IMR-90 (cell line): ENCODE data around the gene QARS1. TPM values are rescaled to one million over a fixed set of nuclear protein-coding genes. Genes with fewer than 3 reads are reported as not detected.

Experiments
- ATAC-seq: fragments of 200-7000 bp; cut with Tn5 transposase; 2 replicates; pipeline ENCODE4 v1.9.1; 2020; ENCODE audit warnings: low read depth, mild to moderate bottlenecking, moderate library complexity
- BruUV-seq: library from RNA; stranded (reverse); fragments of 400-500 nt; replicated peaks from 2 replicates; lab custom pipeline; 2021; lab: Mats Ljungman, UMichigan
- CTCF ChIA-PET: fragments of 300-600 bp; formaldehyde crosslinking; extraction: SDS; loops from one replicate; lab custom pipeline; 2021; ENCODE audit warnings: antibody characterized with exemption; lab: Yijun Ruan, JAX
- POLR2A ChIA-PET: fragments of 300-600 bp; sonication (Branson Sonifier 250); formaldehyde crosslinking; loops from one replicate; lab custom pipeline; 2022; ENCODE audit warnings: antibody characterized with exemption; ENCODE audit not compliant: unreplicated experiment; lab: Charles Lee
- DNase-seq: peaks from one replicate; pipeline ENCODE4 v3.0.0; 2013
- H2AFZ ChIP-seq: replicated peaks from 2 replicates; pipeline ENCODE3; 2013; ENCODE audit warnings: low read length, mild to moderate bottlenecking; ENCODE audit not compliant: poor library complexity
- H2AK5ac ChIP-seq: 2 replicates; pipeline ENCODE4 v1.6.1; 2013; ENCODE audit warnings: low read depth, low read length, inconsistent platforms
- H2AK9ac ChIP-seq: replicated peaks from 2 replicates; pipeline ENCODE3; 2013; ENCODE audit warnings: mild to moderate bottlenecking, low read depth, low read length, moderate library complexity; ENCODE audit not compliant: poor library complexity
- H2BK120ac ChIP-seq: 2 replicates; pipeline ENCODE4 v1.6.1; 2013; ENCODE audit warnings: low read depth, low read length, inconsistent platforms
- H2BK15ac ChIP-seq: 3 replicates; pipeline ENCODE4 v1.6.1; 2013; ENCODE audit warnings: low read depth, low read length, inconsistent platforms
- H2BK20ac ChIP-seq: 2 replicates; pipeline ENCODE4 v1.6.1; 2013; ENCODE audit warnings: low read depth, mild to moderate bottlenecking, inconsistent platforms, low read length, moderate library complexity
- H2BK5ac ChIP-seq: 2 replicates; pipeline ENCODE4 v1.6.1; 2013; ENCODE audit warnings: mild to moderate bottlenecking, low read depth, low read length, inconsistent platforms; ENCODE audit not compliant: poor library complexity, severe bottlenecking
- H3K14ac ChIP-seq: replicated peaks from 2 replicates; pipeline ENCODE4 v1.6.1; 2013; ENCODE audit warnings: low read depth, low read length, inconsistent platforms
- H3K18ac ChIP-seq: 2 replicates; pipeline ENCODE4 v1.6.1; 2013; ENCODE audit warnings: low read depth, low read length, control low read depth
- H3K23ac ChIP-seq: 2 replicates; pipeline ENCODE4 v1.6.1; 2013; ENCODE audit warnings: low read depth, low read length, inconsistent platforms
- H3K27ac ChIP-seq: 2 replicates; pipeline ENCODE4 v1.5.1; 2013; ENCODE audit warnings: mild to moderate bottlenecking, control low read depth, low read length; ENCODE audit not compliant: insufficient read depth
- H3K27me3 ChIP-seq: 2 replicates; pipeline ENCODE4 v1.6.1; 2013; ENCODE audit warnings: low read length; ENCODE audit not compliant: control insufficient read depth, insufficient read depth
- H3K36me3 ChIP-seq: 2 replicates; pipeline ENCODE4 v1.6.1; 2013; ENCODE audit warnings: low read length, mixed read lengths; ENCODE audit not compliant: control insufficient read depth, insufficient read depth
- H3K4ac ChIP-seq: 2 replicates; pipeline ENCODE4 v1.6.1; 2013; ENCODE audit warnings: low read depth, low read length, inconsistent platforms
- H3K4me1 ChIP-seq: 2 replicates; pipeline ENCODE4 v1.6.1; 2013; ENCODE audit warnings: low read length, mixed read lengths; ENCODE audit not compliant: control insufficient read depth, insufficient read depth
- H3K4me2 ChIP-seq: 2 replicates; pipeline ENCODE4 v1.6.1; 2013; ENCODE audit warnings: low read depth, mild to moderate bottlenecking, control low read depth, low read length, moderate library complexity
- H3K4me3 ChIP-seq: 2 replicates; pipeline ENCODE4 v1.5.1; 2013; ENCODE audit warnings: low read depth, mild to moderate bottlenecking, control low read depth, low read length, moderate library complexity; ENCODE audit not compliant: insufficient read depth
- H3K56ac ChIP-seq: 2 replicates; pipeline ENCODE4 v1.6.1; 2013; ENCODE audit warnings: low read length, inconsistent platforms; ENCODE audit not compliant: insufficient read depth; ENCODE audit errors: extremely low read depth
- H3K79me1 ChIP-seq, 2 experiments: 2 replicates each; pipeline ENCODE4 v1.6.1; 2013; ENCODE audit warnings: low read length in 2 of 2, inconsistent platforms in 1 of 2, low read depth in 1 of 2
- H3K9ac ChIP-seq: 2 replicates; pipeline ENCODE4 v1.6.1; 2013; ENCODE audit warnings: low read depth, low read length, control low read depth
- H3K9me1 ChIP-seq: 2 replicates; pipeline ENCODE4 v1.6.1; 2013; ENCODE audit warnings: low read length, inconsistent platforms; ENCODE audit not compliant: insufficient read depth
- H3K9me3 ChIP-seq: 2 replicates; pipeline ENCODE4 v1.6.1; 2013; ENCODE audit warnings: low read length; ENCODE audit not compliant: control insufficient read depth, insufficient read depth
- H4K20me1 ChIP-seq: 2 replicates; pipeline ENCODE4 v1.6.1; 2013; ENCODE audit warnings: low read length, inconsistent platforms; ENCODE audit not compliant: insufficient read depth
- H4K5ac ChIP-seq: 2 replicates; pipeline ENCODE4 v1.6.1; 2013; ENCODE audit warnings: mild to moderate bottlenecking, low read depth, low read length, control low read depth
- H4K8ac ChIP-seq, 2 experiments: 2 replicates each; pipeline ENCODE4 v1.6.1; 2013; ENCODE audit warnings: low read depth in 2 of 2, low read length in 2 of 2, control low read depth in 1 of 2, inconsistent platforms in 1 of 2
- H4K91ac ChIP-seq: 2 replicates; pipeline ENCODE4 v1.6.1; 2013; ENCODE audit warnings: low read depth, low read length, inconsistent platforms; ENCODE audit not compliant: insufficient read depth
- BHLHE40 ChIP-seq: fragments of 150-350 bp; IDR thresholded peaks from 2 replicates; pipeline ENCODE4 v1.6.1; 2016; ENCODE audit warnings: mild to moderate bottlenecking, low read depth, low read length
- CEBPB ChIP-seq: IDR thresholded peaks from 2 replicates; pipeline ENCODE4 v1.6.1; 2012; ENCODE audit warnings: low read depth, low read length, improper control_type of control experiment
- CHD1 ChIP-seq: IDR thresholded peaks from 2 replicates; pipeline ENCODE4 v1.6.1; 2012; ENCODE audit warnings: low read depth, low read length, improper control_type of control experiment
- FOS ChIP-seq: fragments of 150-350 bp; IDR thresholded peaks from 2 replicates; pipeline ENCODE4 v1.6.1; 2016; ENCODE audit warnings: low read depth, low read length
- MAZ ChIP-seq: IDR thresholded peaks from 2 replicates; pipeline ENCODE4 v1.6.1; 2012; ENCODE audit warnings: low read depth, mild to moderate bottlenecking, low read length, improper control_type of control experiment, moderate library complexity, borderline replicate concordance
- MXI1 ChIP-seq: IDR thresholded peaks from 2 replicates; pipeline ENCODE4 v1.6.1; 2012; ENCODE audit warnings: low read depth, mild to moderate bottlenecking, low read length, moderate library complexity, borderline replicate concordance
- POLR2A ChIP-seq: IDR thresholded peaks from 2 replicates; pipeline ENCODE4 v1.6.1; 2012; ENCODE audit warnings: mild to moderate bottlenecking, low read depth, low read length
- RCOR1 ChIP-seq: IDR thresholded peaks from 2 replicates; pipeline ENCODE4 v1.6.1; 2012; ENCODE audit warnings: mild to moderate bottlenecking, low read length, improper control_type of control experiment; ENCODE audit not compliant: insufficient replicate concordance
- RFX5 ChIP-seq: IDR thresholded peaks from 2 replicates; pipeline ENCODE4 v1.8.0; 2012; ENCODE audit warnings: low read depth, mild to moderate bottlenecking, low read length, moderate library complexity
- SMC3 ChIP-seq: fragments of 150-350 bp; IDR thresholded peaks from 2 replicates; pipeline ENCODE4 v1.6.1; 2016; ENCODE audit warnings: low read depth, mild to moderate bottlenecking, antibody characterized with exemption, low read length, moderate library complexity
- WGBS, 2 experiments: methylation state at CpG; one replicate each; pipeline versions ENCODE4 v1.1.5 to v1.1.7; 2013; ENCODE audit warnings: missing lambda C conversion rate in 2 of 2; ENCODE audit not compliant: insufficient read length in 1 of 2; ENCODE audit errors: extremely low coverage in 2 of 2; 5-methylcytosine and 5-hydroxymethylcytosine counted together
- dilution Hi-C: fragments of 300-500 bp; cut with HindIII; formaldehyde crosslinking; loops from one replicate; pipeline ENCODE4 v1.14.3; 2018; ENCODE audit warnings: low sequenced_read_pairs; ENCODE audit not compliant: unreplicated experiment
- in situ Hi-C: fragments of 300-500 bp; cut with MboI; formaldehyde crosslinking; loops from 3 replicates; pipeline ENCODE4 v1.14.3; 2019; ENCODE audit warnings: low sequenced_read_pairs, inconsistent platforms, mixed read lengths
- intact Hi-C: fragments of 100-400 bp; cut with micrococcal nuclease; formaldehyde crosslinking; loops from 2 replicates; pipeline ENCODE4 v1.10.0; 2022
- polyA plus RNA-seq, 3 experiments: library from polyadenylated mRNA; depleted of rRNA; stranded (reverse); fragments of >200 nt; gene quantifications; 2 replicates each; pipeline ENCODE4 v1.2.3, GENCODE V29; 2012; ENCODE audit warnings: low replicate concordance in 1 of 3
- total RNA-seq: library from RNA; depleted of rRNA; stranded (reverse); fragments of >200 nt; gene quantifications from 2 replicates; pipeline ENCODE4 v1.2.3, GENCODE V29; 2012
- TF ChIP-seq, protein P1 (sequence below): conservative IDR thresholded peaks from 2 replicates; pipeline ENCODE4 v1.5.1; 2012; ENCODE audit warnings: mild to moderate bottlenecking, low read depth, low read length, improper control_type of control experiment

QARS1 gene
- total and polyA plus RNA-seq, 2 of the 4 experiments (the other 2 are of a cell fraction) = 354 to 396 TPM

DNA sequence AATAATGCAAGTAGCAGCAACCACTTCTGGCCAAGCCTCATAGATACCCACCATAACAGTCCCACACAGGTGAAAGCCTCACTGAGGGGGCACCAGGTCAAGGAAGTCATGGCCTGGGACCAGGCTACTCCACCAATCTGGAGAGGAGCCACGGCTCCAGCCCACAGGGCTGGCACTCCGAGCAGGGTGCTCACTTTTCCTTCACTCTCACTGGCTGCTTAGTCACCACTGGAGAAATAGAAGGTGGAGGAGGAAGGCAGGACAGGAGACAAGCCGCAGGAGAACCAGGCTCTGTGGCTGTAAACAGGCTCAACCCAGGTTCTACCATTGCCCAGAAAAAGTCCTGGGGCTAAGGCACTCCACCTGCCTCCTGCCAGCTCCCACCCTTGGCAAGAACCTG lies 14.9 kb upstream of the QARS1 start:
- Histone ChIP-seq H3K4ac (no peak overlapping the region; the same call in 1 of the 2 replicates), H2AK5ac (peak overlapping the region; percentile 95; the same call in 1 of the 2 replicates), H3K23ac (peak overlapping the region; percentile 93; the same call in 1 of the 2 replicates), H3K4me2 (peak overlapping the region; percentile 98), H3K56ac (peak overlapping the region; percentile 62; the same call in 1 of the 2 replicates), H3K27me3 (no peaks in the 10 kb centered on the region), H3K79me1 (peaks cover 8 to 46% of the 10 kb centered on the region in 2 experiments), H3K36me3 (peaks cover 74% of the 10 kb centered on the region), H2BK5ac (peak overlapping the region; percentile 12), H3K4me3 (peak overlapping the region; percentile 80), H2BK15ac (no peak overlapping the region), H4K5ac (no peak overlapping the region), H3K18ac (no peak overlapping the region), H3K9me1 (peaks cover 10% of the 10 kb centered on the region; the same call in 1 of the 2 replicates), H3K4me1 (peaks cover 10% of the 10 kb centered on the region), H4K8ac (peak overlapping the region; percentile 91 to 96; a peak in 2 of 4 replicates), H3K9ac (peak overlapping the region; percentile 90), H3K9me3 (no peaks in the 10 kb centered on the region), H2AFZ (no peak overlapping the region), H2AK9ac (peak overlapping the region; percentile 99), H4K91ac (no peak overlapping the region), H4K20me1 (peaks cover 6% of the 10 kb centered on the region), H3K27ac (peak overlapping the region; percentile 86), H3K14ac (no peak overlapping the region), H2BK20ac (no peak overlapping the region), H2BK120ac (no peak overlapping the region)
- ATAC-seq (no peak), DNase-seq (peak; percentile 7)
- ChIA-PET CTCF (no interaction called here), POLR2A (interaction anchor here (0.5 kb wide), 1 partner anchor 54 kb away, joined by 4 read pairs; no protein-coding TSS in a partner anchor)
- 100% methylated on average over 1 of the region's 3 CpGs; no CpG with 5 or more reads in 1 of the 2 experiments for WGBS, 2 experiments
- in situ Hi-C loops (no loop called here), intact Hi-C loops (no loop called here), dilution Hi-C loops (no loop called here)
- BruUV-seq = no TSS peak
- TF ChIP-seq RCOR1 = no peak
- no peak for TF ChIP-seq BHLHE40
- no peak for TF ChIP-seq RFX5
- TF ChIP-seq FOS = no peak
- TF ChIP-seq SMC3 = no peak
- TF ChIP-seq, protein P1, sequence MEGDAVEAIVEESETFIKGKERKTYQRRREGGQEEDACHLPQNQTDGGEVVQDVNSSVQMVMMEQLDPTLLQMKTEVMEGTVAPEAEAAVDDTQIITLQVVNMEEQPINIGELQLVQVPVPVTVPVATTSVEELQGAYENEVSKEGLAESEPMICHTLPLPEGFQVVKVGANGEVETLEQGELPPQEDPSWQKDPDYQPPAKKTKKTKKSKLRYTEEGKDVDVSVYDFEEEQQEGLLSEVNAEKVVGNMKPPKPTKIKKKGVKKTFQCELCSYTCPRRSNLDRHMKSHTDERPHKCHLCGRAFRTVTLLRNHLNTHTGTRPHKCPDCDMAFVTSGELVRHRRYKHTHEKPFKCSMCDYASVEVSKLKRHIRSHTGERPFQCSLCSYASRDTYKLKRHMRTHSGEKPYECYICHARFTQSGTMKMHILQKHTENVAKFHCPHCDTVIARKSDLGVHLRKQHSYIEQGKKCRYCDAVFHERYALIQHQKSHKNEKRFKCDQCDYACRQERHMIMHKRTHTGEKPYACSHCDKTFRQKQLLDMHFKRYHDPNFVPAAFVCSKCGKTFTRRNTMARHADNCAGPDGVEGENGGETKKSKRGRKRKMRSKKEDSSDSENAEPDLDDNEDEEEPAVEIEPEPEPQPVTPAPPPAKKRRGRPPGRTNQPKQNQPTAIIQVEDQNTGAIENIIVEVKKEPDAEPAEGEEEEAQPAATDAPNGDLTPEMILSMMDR = no peak
- TF ChIP-seq MXI1 = no peak
- no peak for TF ChIP-seq POLR2A
- no peak for TF ChIP-seq CHD1
- no peak for TF ChIP-seq MAZ
- no peak for TF ChIP-seq CEBPB
